ENCODE data around the gene ABRAXAS1.

DNA sequence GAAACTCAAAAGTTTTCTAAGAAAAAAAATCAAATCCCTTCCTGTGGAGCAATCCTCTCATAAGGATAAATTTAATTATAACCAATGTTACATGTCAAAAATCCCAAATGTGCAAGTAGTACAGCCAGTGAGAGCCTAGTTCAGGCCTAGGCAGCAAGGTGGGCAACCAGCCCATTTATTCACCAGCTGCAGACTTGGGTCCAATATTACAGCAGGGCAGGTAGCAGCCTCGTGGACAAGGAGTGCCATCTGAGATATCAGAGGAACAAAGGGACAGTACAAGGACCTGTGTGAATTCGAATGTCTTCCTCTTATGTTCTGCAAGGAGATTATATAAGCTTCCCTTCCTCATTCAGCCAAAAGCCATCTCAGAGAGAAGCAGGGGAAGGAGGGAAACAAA, 35.9 kb downstream of the ABRAXAS1 start:
- TF ChIP-seq, protein P1, sequence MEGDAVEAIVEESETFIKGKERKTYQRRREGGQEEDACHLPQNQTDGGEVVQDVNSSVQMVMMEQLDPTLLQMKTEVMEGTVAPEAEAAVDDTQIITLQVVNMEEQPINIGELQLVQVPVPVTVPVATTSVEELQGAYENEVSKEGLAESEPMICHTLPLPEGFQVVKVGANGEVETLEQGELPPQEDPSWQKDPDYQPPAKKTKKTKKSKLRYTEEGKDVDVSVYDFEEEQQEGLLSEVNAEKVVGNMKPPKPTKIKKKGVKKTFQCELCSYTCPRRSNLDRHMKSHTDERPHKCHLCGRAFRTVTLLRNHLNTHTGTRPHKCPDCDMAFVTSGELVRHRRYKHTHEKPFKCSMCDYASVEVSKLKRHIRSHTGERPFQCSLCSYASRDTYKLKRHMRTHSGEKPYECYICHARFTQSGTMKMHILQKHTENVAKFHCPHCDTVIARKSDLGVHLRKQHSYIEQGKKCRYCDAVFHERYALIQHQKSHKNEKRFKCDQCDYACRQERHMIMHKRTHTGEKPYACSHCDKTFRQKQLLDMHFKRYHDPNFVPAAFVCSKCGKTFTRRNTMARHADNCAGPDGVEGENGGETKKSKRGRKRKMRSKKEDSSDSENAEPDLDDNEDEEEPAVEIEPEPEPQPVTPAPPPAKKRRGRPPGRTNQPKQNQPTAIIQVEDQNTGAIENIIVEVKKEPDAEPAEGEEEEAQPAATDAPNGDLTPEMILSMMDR (optimal IDR thresholded peaks at IDR 0.05 in 1 of 3, IDR thresholded peaks at IDR 0.05 in 1 of 3, conservative IDR thresholded peaks at IDR 0.05 in 1 of 3; ENCODE audit: extremely low read depth in 1 of 3, insufficient read depth in 2 of 3, low read length in 3 of 3) = no peak
- TF ChIP-seq EZH2 (IDR thresholded peaks at IDR 0.05; ENCODE audit: low read length) = no peak

All from keratinocyte (primary cell).